ENCODE data around the gene ZNF385A. TPM values are rescaled to one million over a fixed set of nuclear protein-coding genes. Genes with fewer than 3 reads are reported as not detected.

ZNF385A gene
- total RNA-seq, 1 donor from 2014 or later: 5.6 TPM

GRCh38 chr12:54412348-54412747 is 27.8 kb upstream of the ZNF385A start:
- H3K27me3 ChIP-seq (ENCODE audit: control insufficient read depth, insufficient read depth, low read length): no peaks in the 10 kb centered on the region
- TF ChIP-seq CTCF (IDR thresholded peaks at IDR 0.05; ENCODE audit: insufficient read depth, low read length, poor library complexity, severe bottlenecking): no peak
- peaks cover 1% of the 10 kb centered on the region for H3K36me3 ChIP-seq (ENCODE audit: control insufficient read depth, insufficient read depth, low read length)
- no peak overlapping the region for H3K4me3 ChIP-seq (ENCODE audit: low read depth, low read length)
- no peak for DNase-seq (ENCODE audit: low read depth)

- peak; percentile 89 for DNase-seq (ENCODE audit: low read depth)
- Histone ChIP-seq H3K36me3 (ENCODE audit: control insufficient read depth, insufficient read depth, low read length) (peaks cover 1% of the 10 kb centered on the region), H3K4me3 (ENCODE audit: low read depth, low read length) (no peak overlapping the region), H3K27me3 (ENCODE audit: control insufficient read depth, insufficient read depth, low read length) (no peaks in the 10 kb centered on the region)
- TF ChIP-seq CTCF (IDR thresholded peaks at IDR 0.05; ENCODE audit: insufficient read depth, low read length, poor library complexity, severe bottlenecking): no peak
Measured at GRCh38 chr12:54411391-54412241, 27.1 kb upstream of the ZNF385A start.

GRCh38 chr12:54409267-54409666 is 24.7 kb upstream of the ZNF385A start:
- Histone ChIP-seq H3K27me3 (ENCODE audit: control insufficient read depth, insufficient read depth, low read length) (no peaks in the 10 kb centered on the region), H3K36me3 (ENCODE audit: control insufficient read depth, insufficient read depth, low read length) (peaks cover 5% of the 10 kb centered on the region), H3K4me3 (ENCODE audit: low read depth, low read length) (no peak overlapping the region)
- no peak for TF ChIP-seq CTCF (IDR thresholded peaks at IDR 0.05; ENCODE audit: insufficient read depth, low read length, poor library complexity, severe bottlenecking)
- DNase-seq (ENCODE audit: low read depth): no peak

GRCh38 chr12:54407183-54407905 is 22.8 kb upstream of the ZNF385A start:
- Histone ChIP-seq H3K36me3 (ENCODE audit: control insufficient read depth, insufficient read depth, low read length) (peaks cover 7% of the 10 kb centered on the region), H3K27me3 (ENCODE audit: control insufficient read depth, insufficient read depth, low read length) (no peaks in the 10 kb centered on the region), H3K4me3 (ENCODE audit: low read depth, low read length) (no peak overlapping the region)
- no peak for DNase-seq (ENCODE audit: low read depth)
- TF ChIP-seq CTCF (IDR thresholded peaks at IDR 0.05; ENCODE audit: insufficient read depth, low read length, poor library complexity, severe bottlenecking): no peak

GRCh38 chr12:54405573-54405972 is 21.0 kb upstream of the ZNF385A start:
- Histone ChIP-seq H3K36me3 (ENCODE audit: control insufficient read depth, insufficient read depth, low read length) (peaks cover 12% of the 10 kb centered on the region), H3K27me3 (ENCODE audit: control insufficient read depth, insufficient read depth, low read length) (no peaks in the 10 kb centered on the region), H3K4me3 (ENCODE audit: low read depth, low read length) (no peak overlapping the region)
- no peak for DNase-seq (ENCODE audit: low read depth)
- no peak for TF ChIP-seq CTCF (IDR thresholded peaks at IDR 0.05; ENCODE audit: insufficient read depth, low read length, poor library complexity, severe bottlenecking)

All from kidney epithelial cell (primary cell).